ENCODE measurements around the gene NANOGP8.
"Not testable (repeated sequence)": the region's sequence is repeated elsewhere in the genome, so short reads cannot be mapped to it uniquely, and the experiment has no call there.

NANOGP8 gene, protein sequence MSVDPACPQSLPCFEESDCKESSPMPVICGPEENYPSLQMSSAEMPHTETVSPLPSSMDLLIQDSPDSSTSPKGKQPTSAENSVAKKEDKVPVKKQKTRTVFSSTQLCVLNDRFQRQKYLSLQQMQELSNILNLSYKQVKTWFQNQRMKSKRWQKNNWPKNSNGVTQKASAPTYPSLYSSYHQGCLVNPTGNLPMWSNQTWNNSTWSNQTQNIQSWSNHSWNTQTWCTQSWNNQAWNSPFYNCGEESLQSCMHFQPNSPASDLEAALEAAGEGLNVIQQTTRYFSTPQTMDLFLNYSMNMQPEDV

DNA sequence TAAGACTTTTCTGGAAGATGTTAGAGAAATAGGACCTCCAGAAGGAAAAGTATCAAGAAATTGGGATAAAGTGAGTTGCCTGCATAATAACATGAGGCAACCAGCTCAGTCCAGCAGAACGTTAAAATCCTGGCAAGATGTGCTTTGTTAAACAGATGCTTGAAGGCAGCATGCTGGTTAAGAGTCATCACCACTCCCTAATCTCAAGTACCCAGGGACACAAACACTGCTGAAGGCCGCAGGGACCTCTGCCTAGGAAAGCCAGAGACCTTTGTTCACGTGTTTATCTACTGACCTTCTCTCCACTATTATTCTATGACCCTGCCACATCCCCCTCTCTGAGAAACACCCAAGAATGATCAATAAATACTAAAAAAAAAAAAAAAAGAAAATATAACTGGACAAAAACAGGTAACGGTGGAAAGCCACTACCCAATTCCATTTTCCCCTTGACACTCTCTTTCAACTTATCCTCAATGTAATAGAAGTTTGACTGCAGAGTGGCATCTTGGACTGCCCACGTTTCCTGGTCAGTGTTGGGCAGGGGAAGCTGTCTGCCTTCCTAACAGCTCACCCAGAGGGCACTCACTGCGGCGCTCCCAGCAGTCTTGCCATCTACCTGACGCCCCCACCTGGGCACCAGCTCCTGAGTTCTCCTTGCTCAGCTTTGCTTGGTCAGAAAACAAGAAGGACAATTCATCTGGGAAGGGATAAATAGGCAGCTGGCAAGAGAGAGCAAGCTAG is at the start of gene NANOGP8:
Gene NANOGP8, minus strand, starts transcription at position 120 of the 744 bp plus-strand sequence. CDS start 185 bp downstream, outside the sequence.
- DNase-seq: not testable (repeated sequence)

DNA sequence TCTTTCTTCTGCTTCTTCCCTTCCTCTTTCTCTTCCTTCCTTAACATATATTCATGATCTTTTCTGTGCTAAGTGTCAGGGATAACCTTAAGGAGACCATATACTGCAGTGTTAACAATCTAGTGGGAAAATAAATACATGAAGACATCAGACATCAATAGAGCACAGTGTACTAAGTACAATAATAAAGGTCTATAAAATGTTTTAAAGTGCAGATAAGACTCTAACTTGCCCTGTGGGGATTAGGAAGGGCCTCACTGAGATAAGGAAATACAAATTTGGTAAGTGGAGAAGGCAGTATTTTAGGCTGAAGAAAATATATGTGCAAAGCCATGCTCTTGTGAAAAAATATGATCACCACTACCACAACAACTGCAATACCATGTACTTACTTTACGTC is 49.2 kb upstream of the NANOGP8 start:
- no peak for DNase-seq

- no peak for DNase-seq
Observed at GRCh38 chr15:35130245-35130644, 45.1 kb upstream of the NANOGP8 start.

DNA sequence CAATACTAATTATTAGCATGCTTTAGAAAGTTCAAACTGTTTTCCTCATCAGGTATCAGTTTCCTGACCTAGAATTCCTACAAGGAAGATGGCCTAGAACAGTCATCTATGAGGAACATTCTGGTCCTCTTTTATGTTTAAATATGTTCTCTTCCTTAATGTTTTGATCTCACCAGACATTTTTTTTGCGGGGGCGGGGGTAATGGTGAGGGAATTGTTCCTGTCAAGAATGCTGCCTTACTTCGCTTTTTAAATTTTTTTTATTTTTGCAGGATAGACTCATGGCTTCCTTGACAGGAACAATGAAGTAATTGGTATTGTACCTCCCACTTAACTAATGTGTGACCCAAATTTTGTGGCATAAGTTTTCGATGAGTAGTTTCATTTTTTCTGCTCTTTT is 44.3 kb upstream of the NANOGP8 start:
- DNase-seq: no peak

GRCh38 chr15:35127717-35128116 is 42.6 kb upstream of the NANOGP8 start:
- no peak for DNase-seq

DNA sequence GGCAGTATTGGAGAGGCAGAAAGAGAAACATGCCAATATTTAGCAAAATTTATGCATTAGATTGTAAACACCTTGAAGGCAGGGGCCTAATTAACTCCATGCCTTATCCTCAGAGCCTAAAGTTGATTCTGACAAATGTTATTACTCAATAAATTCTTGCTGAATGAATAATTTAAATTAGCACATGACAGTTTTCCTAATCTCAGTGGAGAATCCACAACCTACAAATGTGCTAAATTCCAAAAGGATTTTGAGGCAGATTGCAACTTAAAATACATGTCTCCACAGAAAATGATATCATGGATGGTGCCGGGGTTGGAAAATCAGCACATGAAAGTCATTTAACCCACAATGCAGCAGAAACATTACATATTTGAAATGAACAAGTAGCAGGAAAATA is 41.1 kb upstream of the NANOGP8 start:
- no peak for DNase-seq

DNA sequence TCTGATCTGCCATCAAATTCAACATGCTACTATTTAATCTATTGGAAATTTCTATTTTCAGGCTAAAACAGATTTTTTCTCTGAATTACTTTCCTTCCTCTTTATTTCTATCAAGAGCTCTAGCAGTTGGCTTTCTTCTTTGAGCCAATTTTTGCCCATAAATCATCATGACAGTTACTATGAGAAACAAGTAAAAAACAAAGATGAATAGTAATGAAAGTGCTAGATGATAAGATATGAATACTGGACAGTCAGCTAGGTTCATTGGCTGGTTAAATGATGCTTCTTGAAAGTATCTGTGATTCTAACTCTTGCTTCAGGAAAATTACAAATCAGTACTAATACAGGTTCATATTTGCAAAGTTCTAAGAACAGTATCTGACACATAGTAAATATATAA is 38.6 kb upstream of the NANOGP8 start:
- DNase-seq: no peak

GRCh38 chr15:35121611-35122359 is 36.7 kb upstream of the NANOGP8 start:
- DNase-seq: no peak

DNA sequence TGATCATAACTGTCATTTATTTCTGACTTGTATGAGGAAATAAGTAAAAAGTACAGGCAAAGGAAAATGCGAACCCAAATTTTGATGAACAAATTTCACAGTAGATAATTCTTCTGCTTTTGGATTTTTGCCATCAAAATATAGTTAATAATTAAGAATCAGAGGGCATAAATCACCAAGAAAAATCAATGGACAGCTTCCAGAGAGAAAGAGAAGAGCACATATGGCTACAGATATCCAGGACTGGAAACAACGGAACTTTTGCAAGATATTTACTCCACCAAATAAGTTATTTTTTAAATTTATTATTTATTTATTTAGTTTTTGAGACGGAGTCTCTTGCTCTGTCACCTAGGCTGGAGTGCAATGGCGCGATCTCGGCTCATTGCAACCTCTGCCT is 35.1 kb upstream of the NANOGP8 start:
- DNase-seq: no peak

DNA sequence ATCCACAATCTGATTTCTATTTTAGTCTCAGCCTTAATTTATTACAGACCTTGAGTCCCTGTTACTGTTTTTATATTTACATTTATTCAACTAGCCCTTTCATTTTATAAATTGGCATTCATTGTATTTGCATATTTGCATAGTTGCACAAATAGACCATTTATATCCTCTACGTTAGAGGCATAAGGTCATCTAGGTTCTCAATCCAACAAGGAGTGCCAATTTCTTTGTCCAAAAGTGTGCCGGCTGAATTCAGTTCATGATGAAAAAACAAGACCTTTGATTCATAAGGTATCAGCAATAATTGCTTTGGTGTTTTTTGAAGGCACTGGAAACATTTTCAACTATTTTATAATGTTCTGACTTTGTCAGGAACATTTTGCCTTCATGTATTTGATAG is 33.9 kb upstream of the NANOGP8 start:
- DNase-seq: no peak

DNA sequence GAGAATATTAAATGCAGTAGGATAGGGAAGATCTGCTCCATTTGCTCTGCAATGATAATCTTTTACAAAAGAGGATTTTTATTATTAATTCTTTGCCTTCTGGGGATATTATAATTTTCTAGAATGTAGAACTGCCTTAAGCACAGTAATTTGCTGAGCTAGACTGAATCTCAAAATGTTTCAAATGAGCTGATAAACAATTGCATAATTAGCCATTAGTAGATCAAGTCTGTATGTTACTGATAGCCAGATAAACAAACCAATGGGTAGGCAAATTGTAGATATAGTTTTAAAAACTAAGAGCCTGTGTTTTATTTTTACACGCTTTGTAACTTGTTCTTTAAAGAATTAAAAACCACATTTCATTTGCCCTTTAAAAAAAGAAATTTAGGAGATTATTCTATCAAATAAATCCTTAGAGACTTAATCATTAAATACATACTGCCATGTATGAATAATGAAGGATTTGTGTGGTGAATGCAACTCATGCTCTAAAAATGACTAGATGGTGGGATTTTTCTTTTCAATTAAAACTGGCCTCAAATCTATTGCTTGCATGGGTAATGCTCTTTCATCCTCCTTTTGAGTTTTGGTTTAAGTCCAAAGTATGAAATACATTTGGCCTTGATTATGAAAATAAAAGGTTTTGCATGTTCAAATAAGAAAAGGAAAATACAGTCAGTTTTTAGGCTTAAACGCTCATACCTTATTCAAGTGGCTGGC is 32.6 kb upstream of the NANOGP8 start:
- no peak for DNase-seq

- no peak for DNase-seq
Observed at GRCh38 chr15:35115155-35115725, 30.1 kb upstream of the NANOGP8 start.

DNA sequence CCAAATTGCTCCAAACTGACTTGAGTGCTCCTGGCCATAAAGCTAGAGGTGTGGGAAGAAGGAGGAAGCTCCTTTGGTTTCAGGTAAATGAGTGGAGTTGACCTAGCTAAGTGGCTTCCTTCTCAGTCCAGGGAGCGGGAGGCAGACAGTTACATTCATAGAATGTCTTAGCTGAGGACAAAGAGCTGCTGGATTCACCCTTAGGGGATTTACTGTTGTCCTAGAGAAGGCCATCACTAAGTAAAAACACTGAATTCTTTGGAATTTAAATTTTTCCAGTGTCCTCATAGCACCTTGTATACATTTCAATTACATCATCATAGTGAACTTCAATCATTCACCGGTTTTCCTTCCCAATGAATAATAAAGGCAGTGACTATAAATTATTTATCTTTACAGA is 27.3 kb upstream of the NANOGP8 start:
- no peak for DNase-seq

GRCh38 chr15:35111861-35112260 is 26.8 kb upstream of the NANOGP8 start:
- no peak for DNase-seq

DNA sequence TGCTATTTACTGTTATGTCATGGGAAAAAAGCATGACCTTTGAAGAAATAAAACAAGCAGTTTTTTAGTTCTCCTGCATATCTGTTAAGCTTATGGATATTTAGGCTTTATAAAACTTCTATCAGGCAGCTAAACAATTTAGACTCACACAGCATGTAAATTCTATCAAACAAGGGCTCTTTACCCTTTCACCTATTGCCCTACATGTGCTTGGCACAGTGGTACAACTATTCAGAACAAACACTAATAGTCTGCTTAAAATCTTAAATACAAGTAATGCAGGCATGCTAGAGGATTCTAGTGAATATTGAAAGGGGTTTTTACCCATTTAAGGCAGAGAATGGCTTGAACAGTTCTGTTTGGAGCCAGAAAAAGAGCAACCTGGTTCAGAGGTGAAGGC is 23.4 kb upstream of the NANOGP8 start:
- DNase-seq: no peak

DNA sequence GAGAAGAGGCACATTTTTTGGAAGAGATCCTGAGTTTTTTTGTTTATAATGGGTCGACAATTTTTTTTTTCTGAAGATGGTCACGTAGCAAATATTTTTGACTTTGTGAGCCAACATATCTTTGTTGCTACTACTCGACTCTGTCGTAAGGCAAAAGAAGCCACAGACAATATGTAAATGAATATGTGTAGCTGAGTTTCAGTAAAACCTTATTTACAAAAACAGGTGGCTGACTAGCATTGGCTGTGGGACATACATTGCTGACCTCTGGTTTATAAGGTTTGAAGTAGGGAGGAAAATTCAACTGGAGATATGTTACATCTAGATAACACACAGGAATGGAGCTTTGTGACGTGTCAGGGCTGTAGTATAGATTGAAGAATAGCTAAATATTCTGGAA is 22.5 kb upstream of the NANOGP8 start:
- DNase-seq: no peak

DNA sequence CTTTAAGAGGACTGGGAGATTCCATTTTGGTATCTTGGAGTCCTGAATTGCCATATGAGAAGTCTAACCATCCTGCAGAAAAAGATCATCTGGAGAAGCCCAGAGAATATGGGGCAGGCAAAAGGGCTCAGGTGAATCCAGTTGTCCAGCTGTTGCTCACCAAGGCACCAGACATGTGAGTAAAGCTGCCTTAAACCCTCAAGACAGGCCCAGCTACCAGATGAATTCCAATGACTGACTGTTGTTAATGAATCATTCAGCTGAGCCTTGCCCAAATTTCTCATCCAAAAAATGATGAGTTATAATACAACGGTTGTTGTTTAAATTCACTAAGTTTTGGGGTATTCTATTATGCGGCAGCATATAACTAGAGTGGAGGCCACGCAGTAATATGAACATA is 22.0 kb upstream of the NANOGP8 start:
- no peak for DNase-seq

DNA sequence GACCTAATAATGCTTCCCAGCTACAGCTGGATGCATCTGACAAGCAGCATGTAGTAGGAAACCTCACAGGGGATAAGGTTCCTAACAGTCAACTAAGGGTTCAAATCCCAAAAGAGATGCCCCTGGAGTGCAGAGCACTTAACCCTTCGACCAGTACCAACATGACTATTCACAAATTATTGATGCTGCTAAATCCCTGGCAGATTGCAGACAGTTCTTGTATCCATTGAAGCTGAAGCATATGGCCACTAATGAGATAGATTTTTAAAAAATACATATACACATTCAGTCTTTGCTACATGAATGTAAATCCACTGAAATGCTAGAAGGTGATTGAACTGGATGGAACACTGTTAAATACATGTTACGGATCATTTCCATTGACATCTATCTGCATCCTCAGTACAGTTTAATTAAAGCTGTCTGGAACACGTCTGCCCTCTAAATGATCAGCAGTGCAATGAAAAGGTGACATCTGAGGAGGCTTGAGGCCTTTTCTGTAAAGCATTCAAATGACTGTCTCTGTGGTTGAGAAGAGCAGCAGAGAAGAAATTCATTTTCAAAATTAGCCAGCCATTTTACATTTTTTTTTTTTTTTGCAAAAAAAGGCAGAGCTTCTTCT is 19.5 kb upstream of the NANOGP8 start:
- no peak for DNase-seq

- no peak for DNase-seq
Observed at GRCh38 chr15:35102186-35102585, 17.1 kb upstream of the NANOGP8 start.

DNA sequence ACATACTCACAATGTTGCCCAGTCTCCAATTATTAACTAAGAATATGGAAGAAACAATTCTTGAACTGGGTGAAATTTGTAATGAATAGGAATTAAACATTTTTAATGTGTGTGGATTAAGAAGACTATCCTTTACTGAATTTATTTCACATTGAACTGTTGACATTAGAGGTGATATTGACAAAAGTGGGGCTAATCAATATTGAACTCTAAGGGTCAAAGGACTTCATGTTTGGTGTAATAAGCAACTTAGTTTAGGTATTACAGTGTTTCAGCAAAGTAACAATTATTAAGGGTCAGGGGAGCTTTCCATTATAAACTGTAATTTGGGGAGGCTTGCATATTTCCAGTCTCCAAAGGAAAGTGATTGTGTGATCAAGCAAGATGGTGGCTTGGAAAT is 16.2 kb upstream of the NANOGP8 start:
- DNase-seq: no peak

GRCh38 chr15:35098737-35099136 is 13.6 kb upstream of the NANOGP8 start:
- DNase-seq: no peak

- no peak for DNase-seq
Observed at GRCh38 chr15:35095941-35096340, 10.8 kb upstream of the NANOGP8 start.

Measured in activated CD8-positive, alpha-beta memory T cell treated with anti-CD3 and anti-CD28 coated beads, Interleukin-2, amount 50 U/mL, for 48 hours (primary cell).